Right lobe of liver (tissue), 6 donors: ENCODE results near the gene NKX6-2. TPM values are rescaled to one million over a fixed set of nuclear protein-coding genes. Genes with fewer than 3 reads are reported as not detected.

Experiments used
- ATAC-seq, 4 donors: fragments of 200-7000 bp; cut with Tn5 transposase; one replicate each; pipeline ENCODE4 v1.9.1; 2020; ENCODE audit warnings: mild to moderate bottlenecking in 4 of 4, moderate library complexity in 4 of 4
- DNase-seq, 3 donors: peaks; one replicate each; pipeline ENCODE4 v3.0.0-alpha.2; 2020
- H3K27ac ChIP-seq, 3 donors: fragments of 200-600 bp; one replicate each; pipeline ENCODE4 v1.8.0; 2022
- H3K27me3 ChIP-seq, 2 donors: fragments of 200-600 bp; one replicate each; pipeline ENCODE4 v1.8.0; 2022
- H3K36me3 ChIP-seq, 4 donors: fragments of 200-600 bp; sonication (generic) in 1 of 4; one replicate each; pipeline versions ENCODE4 v1.5.1 to v1.8.0; 2017 to 2022; ENCODE audit warnings: control low read depth in 1 of 4
- H3K4me1 ChIP-seq, 4 donors: fragments of 200-600 bp; sonication (generic) in 1 of 4; one replicate each; pipeline versions ENCODE4 v1.5.1 to v1.8.0; 2017 to 2022; ENCODE audit warnings: control low read depth in 1 of 4
- H3K4me3 ChIP-seq, 3 donors: fragments of 200-600 bp; one replicate each; pipeline ENCODE4 v1.8.0; 2022
- H3K9me3 ChIP-seq, 4 donors: fragments of 200-600 bp; sonication (generic) in 1 of 4; one replicate each; pipeline versions ENCODE4 v1.5.1 to v1.8.0; 2017 to 2022; ENCODE audit warnings: control low read depth in 1 of 4
- CTCF ChIP-seq, 4 donors: fragments of 200-600 bp in 3 of 4; fragments of 450-650 bp in 1 of 4; IDR thresholded peaks; one replicate each; pipeline versions ENCODE4 v1.5.1 to v1.8.0; 2016 to 2022; ENCODE audit warnings: antibody characterized with exemption in 4 of 4, mild to moderate bottlenecking in 2 of 4
- POLR2A ChIP-seq: fragments of 450-650 bp; IDR thresholded peaks from one replicate; pipeline ENCODE4 v1.6.1; 2017; ENCODE audit warnings: antibody characterized with exemption, mild to moderate bottlenecking
- WGBS: methylation state at CpG from one replicate; pipeline ENCODE4 v1.1.6; 2018; ENCODE audit warnings: low coverage, low lambda C conversion rate; ENCODE audit not compliant: insufficient coverage; ENCODE audit errors: missing lambda C conversion rate; 5-methylcytosine and 5-hydroxymethylcytosine counted together
- intact Hi-C, 2 donors: fragments of 100-400 bp; cut with DNase I; formaldehyde crosslinking; loops; one replicate each; pipeline versions ENCODE4 v1.11.2 to v1.14.1; 2022
- total RNA-seq, 6 experiments: library from RNA; depleted of rRNA in 2 of 6; stranded (reverse); fragments of >200 nt in 2 of 6; fragmentation: NEBNext Ultra II Directional in 3 of 6; extraction: Animal tissue kit (Norgen Biotek cat#: 25700) in 3 of 6; gene quantifications; one replicate each; pipeline versions ENCODE4 v1.1.0 to v1.2.4, GENCODE V29; 2016 to 2023
- donor health status: DM: no; HTN: yes; CAD: no.
- donor health status: DM: no; HTN: no; CAD: no.
- donor health status: DM: no; HTN: no; CAD: no.
- donor health status: DM: no; HTN: yes; CAD: no.
- donor health status: DM: no; HTN: yes; CAD: no.

The NKX6-2 gene
- total RNA-seq, 6 experiments from 2014 or later = not detected

GRCh38 chr10:132813001-132813401 is 27.1 kb upstream of the NKX6-2 start:
- Histone ChIP-seq H3K9me3 (no peaks in the 10 kb centered on the region), H3K4me1 (no peaks in the 10 kb centered on the region), H3K4me3 (no peak overlapping the region), H3K27me3 (no peaks in the 10 kb centered on the region), H3K27ac (no peak overlapping the region), H3K36me3 (no peaks in the 10 kb centered on the region)
- intact Hi-C loops = no loop called here
- DNase-seq (peak in 1 of 3 donors; percentile 22), ATAC-seq (no peak)
- TF ChIP-seq CTCF (IDR thresholded peaks at IDR 0.05) (no peak), POLR2A (no peak)
- WGBS = 64% methylated on average over 5 of the region's 10 CpGs

- Histone ChIP-seq H3K27ac (no peak overlapping the region), H3K36me3 (no peaks in the 10 kb centered on the region), H3K27me3 (no peaks in the 10 kb centered on the region), H3K4me1 (no peaks in the 10 kb centered on the region), H3K9me3 (no peaks in the 10 kb centered on the region), H3K4me3 (no peak overlapping the region)
- WGBS = 0% methylated on average over 1 of the region's 11 CpGs
- DNase-seq = peak in 1 of 3 donors; percentile 36
- TF ChIP-seq CTCF (IDR thresholded peaks at IDR 0.05) = no peak
- TF ChIP-seq POLR2A = no peak
- ATAC-seq = no peak
- intact Hi-C loops = no loop called here
Measured at GRCh38 chr10:132812520-132812919, 26.6 kb upstream of the NKX6-2 start.

- Histone ChIP-seq H3K9me3 (no peaks in the 10 kb centered on the region), H3K36me3 (no peaks in the 10 kb centered on the region), H3K27me3 (no peaks in the 10 kb centered on the region), H3K4me3 (no peak overlapping the region), H3K27ac (no peak overlapping the region), H3K4me1 (no peaks in the 10 kb centered on the region)
- DNase-seq = peak in 2 of 3 donors; percentile 14 to 45
- TF ChIP-seq CTCF (IDR thresholded peaks at IDR 0.05) (no peak), POLR2A (no peak)
- no CpG with 5 or more reads among the region's 26 CpGs for WGBS
- ATAC-seq = no peak
- intact Hi-C loops = no loop called here
Measured at GRCh38 chr10:132811891-132812481, 26.0 kb upstream of the NKX6-2 start.

DNA sequence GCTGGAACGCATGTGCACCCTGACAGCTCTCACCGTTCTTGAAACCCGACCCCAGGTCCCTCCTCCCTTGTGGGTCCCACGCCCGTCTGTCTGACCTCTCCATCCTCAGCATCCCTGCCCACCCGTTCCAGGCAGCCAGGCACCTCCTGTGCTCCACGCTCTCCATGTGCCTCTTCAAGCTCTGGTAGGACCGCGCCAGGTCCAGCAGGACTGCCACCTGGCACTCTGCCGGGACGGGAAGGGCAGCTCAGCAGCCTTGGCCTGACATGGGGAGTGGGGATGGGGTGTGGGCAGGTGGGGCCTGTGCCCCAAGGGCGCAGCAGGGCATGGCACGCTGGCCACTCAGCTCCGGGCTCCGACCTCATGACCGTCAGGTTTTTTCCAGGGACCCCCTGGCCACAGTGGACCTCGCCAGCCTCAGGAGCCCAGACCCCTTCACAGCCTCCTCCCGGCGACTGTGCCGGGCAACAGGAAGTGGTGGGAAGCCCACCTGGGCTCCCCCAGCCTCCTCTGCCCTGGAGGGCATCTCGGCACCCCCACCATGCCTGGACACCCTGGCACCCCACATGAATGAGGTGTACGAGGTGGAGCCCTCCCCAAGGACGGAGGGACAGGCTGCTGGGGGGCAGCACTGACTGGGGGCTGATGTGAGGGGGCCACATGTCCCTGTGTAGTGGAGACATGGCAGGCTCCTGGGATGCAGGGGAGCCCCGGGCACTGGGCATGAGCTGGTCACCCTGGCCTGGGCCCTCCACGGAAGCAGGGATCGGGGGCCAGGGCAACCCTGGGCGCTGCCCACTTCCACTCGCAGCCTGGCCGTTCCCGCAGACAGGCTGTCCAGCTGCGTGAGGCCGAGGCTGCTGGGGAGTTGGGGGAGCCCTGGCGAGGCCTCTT is 25.1 kb upstream of the NKX6-2 start:
- DNase-seq (peak in 1 of 3 donors; percentile 42), ATAC-seq (no peak)
- Histone ChIP-seq H3K36me3 (no peaks in the 10 kb centered on the region), H3K9me3 (no peaks in the 10 kb centered on the region), H3K4me3 (no peak overlapping the region), H3K27me3 (no peaks in the 10 kb centered on the region), H3K4me1 (no peaks in the 10 kb centered on the region), H3K27ac (no peak overlapping the region)
- intact Hi-C loops = no loop called here
- WGBS = 44% methylated on average over 7 of the region's 33 CpGs
- TF ChIP-seq POLR2A (no peak), CTCF (IDR thresholded peaks at IDR 0.05) (no peak)
